Motor neuron (in vitro differentiated cells): ENCODE measurements around the gene ATF7. TPM values are rescaled to one million over a fixed set of nuclear protein-coding genes. Genes with fewer than 3 reads are reported as not detected.

ENCODE experiments used
- ATAC-seq, 8 experiments: fragments of 200-7000 bp; cut with Tn5 transposase; replicated peaks in 6 of 8; 2 replicates each; pipeline ENCODE4 v1.8.0; 2021; ENCODE audit warnings: mild to moderate bottlenecking in 8 of 8, moderate library complexity in 8 of 8
- H3K27ac ChIP-seq, 2 donors: fragments of 250-450 bp; sonication (Bioruptor Pico); 2 replicates each; pipeline ENCODE4 v1.9.0; 2021; ENCODE audit warnings: antibody characterized with exemption in 2 of 2, mild to moderate bottlenecking in 2 of 2, moderate library complexity in 1 of 2
- H3K4me1 ChIP-seq, 2 donors: fragments of 250-450 bp; sonication (Bioruptor Pico); replicated peaks in 1 of 2; 2 replicates each; pipeline ENCODE4 v1.6.1; 2021; ENCODE audit warnings: antibody characterized with exemption in 2 of 2, mild to moderate bottlenecking in 2 of 2, moderate library complexity in 1 of 2
- H3K4me3 ChIP-seq, 5 donors: fragments of 250-450 bp; sonication (Bioruptor Pico); 2 replicates each; pipeline ENCODE4 v1.9.0; 2021; ENCODE audit warnings: antibody characterized with exemption in 5 of 5, mild to moderate bottlenecking in 5 of 5, moderate library complexity in 4 of 5
- WGBS, 10 experiments: fragments of 450-650 bp; shearing (Covaris generic); methylation state at CpG; one replicate each; pipeline ENCODE4 v1.0.0; 2022; 5-methylcytosine and 5-hydroxymethylcytosine counted together
- in situ Hi-C, 9 experiments: fragments of 400-800 bp; cut with MboI; loops; one replicate each; pipeline ENCODE4 v1.15.0; 2021; ENCODE audit warnings: low sequenced_read_pairs in 9 of 9, low pct_unique_long_range_greater_than_20kb in 2 of 9; ENCODE audit not compliant: unreplicated experiment in 9 of 9
- total RNA-seq, 8 experiments: library from RNA; unstranded; fragments of 300-600 nt; gene quantifications; 2 replicates each; pipeline versions ENCODE4 v1.2.3 to v1.2.4, GENCODE V29; 2022

Gene ATF7
- total RNA-seq, 8 experiments from 2014 or later = 7.9 to 37.7 (median 12.5) TPM

DNA sequence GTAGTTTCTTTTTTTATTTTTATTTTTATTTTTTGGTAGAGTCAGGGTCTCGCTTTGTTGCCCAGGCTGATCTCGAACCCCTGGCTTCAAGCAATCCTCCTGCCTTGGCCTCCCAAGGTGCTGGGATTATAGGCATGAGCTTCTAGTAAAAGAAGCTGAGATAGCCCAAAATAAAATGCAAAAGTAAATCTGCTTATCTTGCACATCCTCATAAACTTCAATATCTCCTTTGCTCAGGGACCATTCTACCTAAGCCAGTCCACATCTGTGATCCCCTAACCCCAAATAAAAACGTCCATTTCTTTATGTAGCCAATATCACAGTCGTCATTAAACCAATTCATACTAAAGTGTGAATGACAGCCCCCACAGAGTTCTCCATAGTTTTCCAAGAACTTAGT lies 36.3 kb downstream of the ATF7 start:
- in situ Hi-C loops = no loop called here
- 83 to 100% (median 93%) methylated on average over 1 to 4 of the region's 4 CpGs for WGBS, 10 experiments
- Histone ChIP-seq H3K27ac (no peak overlapping the region), H3K4me3 (no peak overlapping the region), H3K4me1 (peaks cover 3 to 43% of the 10 kb centered on the region in 2 donors)
- ATAC-seq = no peak

DNA sequence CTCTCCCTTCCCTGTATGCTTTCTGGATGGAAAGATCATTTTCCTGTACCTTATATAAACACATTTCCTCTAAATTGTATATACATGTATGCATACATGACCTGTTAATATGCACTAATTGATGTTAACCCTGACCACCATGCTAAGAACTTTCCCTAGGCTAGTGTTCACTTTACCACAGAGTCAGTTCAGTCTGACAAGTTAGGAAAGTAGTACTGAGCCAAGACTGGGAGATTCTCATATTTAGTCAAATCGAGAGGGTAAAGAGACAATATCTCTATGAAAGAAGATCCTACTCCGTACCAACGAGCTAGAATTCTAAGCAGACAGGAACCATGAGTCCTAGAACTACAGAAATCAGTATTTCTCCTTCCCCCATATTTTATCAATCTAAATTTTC lies 36.8 kb downstream of the ATF7 start:
- no peak overlapping the region for H3K27ac ChIP-seq
- 75 to 100% (median 96%) methylated on average over 1 to 3 of the region's 3 CpGs for WGBS, 10 experiments

DNA sequence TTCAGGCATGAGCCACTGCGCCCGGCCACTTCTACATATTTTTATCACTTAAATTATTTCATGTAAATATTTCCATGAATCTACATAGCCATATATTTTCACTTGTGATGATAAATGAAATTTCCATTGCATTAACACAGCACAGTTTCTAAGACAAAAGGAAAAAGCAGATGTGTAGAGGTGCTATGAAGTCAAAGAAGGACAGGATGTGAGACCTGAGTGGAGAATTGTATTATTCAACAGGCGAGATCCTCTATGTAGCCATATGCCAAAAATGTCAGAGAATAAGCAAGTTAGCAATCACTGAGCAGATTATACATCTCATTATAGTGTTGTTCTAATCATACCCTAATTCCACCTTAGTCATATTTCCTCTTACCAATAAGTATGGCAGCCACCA lies 38.1 kb downstream of the ATF7 start:
- no peak overlapping the region for H3K4me3 ChIP-seq
- no peak overlapping the region for H3K27ac ChIP-seq
- in situ Hi-C loops = no loop called here

More for the DNA sequence above, 36.8 kb downstream of the ATF7 start:
- Histone ChIP-seq H3K4me1 (peaks cover 3 to 44% of the 10 kb centered on the region in 2 donors), H3K4me3 (no peak overlapping the region)
- ATAC-seq = no peak
- in situ Hi-C loops = no loop called here

DNA sequence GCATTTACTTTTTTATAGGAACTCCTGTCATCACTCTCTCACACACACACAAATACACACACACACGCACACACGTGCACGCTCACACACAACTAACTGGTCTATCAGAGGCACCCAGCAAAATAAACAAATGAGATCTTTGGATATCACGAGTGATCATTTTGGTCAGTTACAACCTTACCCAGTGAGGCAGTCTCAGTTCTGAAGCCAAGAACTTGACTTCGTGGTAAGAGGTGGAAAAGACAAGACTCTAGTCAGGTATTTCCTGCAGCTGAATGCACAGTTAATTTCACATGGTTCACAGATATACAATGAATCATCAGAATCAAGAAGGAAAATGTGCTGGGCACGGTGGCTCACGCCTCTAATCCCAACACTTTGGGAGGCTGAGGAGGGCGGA lies 39.4 kb downstream of the ATF7 start:
- Histone ChIP-seq H3K4me3 (no peak overlapping the region), H3K4me1 (peaks cover 0 to 27% of the 10 kb centered on the region in 2 donors), H3K27ac (no peak overlapping the region)
- WGBS, 10 experiments = 61 to 100% (median 93%) methylated on average over 1 to 8 of the region's 8 CpGs; no CpG with 5 or more reads in 1 of the 10 experiments
- no peak for ATAC-seq
- in situ Hi-C loops = no loop called here

More for the DNA sequence above, 38.1 kb downstream of the ATF7 start:
- peaks cover 0 to 32% of the 10 kb centered on the region in 2 donors for H3K4me1 ChIP-seq
- ATAC-seq = peak in 1 of 8 experiments; percentile 74
- WGBS, 10 experiments = 21 to 100% (median 82%) methylated on average over 1 to 3 of the region's 3 CpGs; no CpG with 5 or more reads in 3 of the 10 experiments

DNA sequence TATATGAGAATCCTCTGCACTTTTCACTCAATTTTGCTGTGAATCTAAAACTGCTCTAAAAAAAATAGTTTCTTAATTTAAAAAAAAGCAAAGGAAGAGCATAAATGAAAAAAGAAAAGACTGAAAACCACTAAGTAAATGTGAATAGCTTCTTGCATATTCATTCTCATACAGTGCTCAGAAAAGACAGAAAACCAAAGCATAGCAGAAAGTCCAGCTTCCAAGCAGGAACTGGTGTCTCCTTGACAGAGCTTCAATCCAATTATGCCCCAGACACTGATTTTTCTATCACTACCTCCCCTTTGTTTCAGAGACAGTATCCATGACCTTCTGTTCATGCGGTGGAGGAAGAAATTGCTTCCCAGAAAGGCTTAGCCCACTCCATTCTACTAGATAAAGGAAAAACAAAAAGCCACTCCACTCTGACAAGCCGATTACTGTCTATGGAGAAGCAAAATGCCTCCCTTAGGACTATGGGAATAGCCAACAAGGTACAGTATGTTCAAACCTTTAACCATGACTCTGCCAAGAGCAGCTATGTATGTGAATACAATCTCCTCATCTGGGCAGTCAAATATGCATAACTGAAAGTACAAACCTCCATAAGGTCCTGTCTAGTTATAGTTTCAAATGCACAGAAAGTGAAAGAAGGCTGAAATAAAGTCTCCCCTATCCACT lies 40.6 kb downstream of the ATF7 start:
- peak overlapping the region in 1 of 2 donors; percentile 55 for H3K27ac ChIP-seq
- WGBS, 10 experiments = 38 to 83% (median 52%) methylated on average over 1 to 2 of the region's 2 CpGs; no CpG with 5 or more reads in 1 of the 10 experiments
- peaks cover 0 to 15% of the 10 kb centered on the region in 2 donors for H3K4me1 ChIP-seq
- ATAC-seq = peak; percentile 45 to 73 (median 64)
- no peak overlapping the region for H3K4me3 ChIP-seq
- in situ Hi-C loops = no loop called here

DNA sequence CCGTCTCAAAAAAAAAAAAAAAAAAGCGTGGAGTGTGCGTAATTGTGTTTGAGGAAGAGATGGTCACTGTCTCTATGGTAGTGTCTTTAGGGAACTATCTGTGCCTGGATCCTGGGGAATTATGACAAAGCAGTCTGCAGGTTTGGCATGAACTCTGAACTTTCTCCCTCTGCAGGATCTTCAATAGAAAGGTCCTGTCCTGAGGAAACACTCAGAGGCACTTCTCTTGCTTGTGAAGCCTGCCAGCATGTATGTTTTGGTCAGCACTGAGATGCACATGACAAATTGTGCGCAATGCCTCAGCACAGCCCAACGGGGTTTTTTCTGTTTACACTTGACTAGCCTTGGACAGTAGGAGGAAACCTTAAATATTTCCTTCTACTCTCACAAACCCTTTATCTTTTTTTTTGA lies 46.6 kb downstream of the ATF7 start:
- 67 to 100% (median 91%) methylated on average over 1 to 5 of the region's 5 CpGs; no CpG with 5 or more reads in 3 of the 10 experiments for WGBS, 10 experiments
- in situ Hi-C loops = no loop called here
- no peak overlapping the region for H3K27ac ChIP-seq
- no peak overlapping the region for H3K4me3 ChIP-seq
- peaks cover 0 to 2% of the 10 kb centered on the region in 2 donors for H3K4me1 ChIP-seq
- ATAC-seq = no peak

DNA sequence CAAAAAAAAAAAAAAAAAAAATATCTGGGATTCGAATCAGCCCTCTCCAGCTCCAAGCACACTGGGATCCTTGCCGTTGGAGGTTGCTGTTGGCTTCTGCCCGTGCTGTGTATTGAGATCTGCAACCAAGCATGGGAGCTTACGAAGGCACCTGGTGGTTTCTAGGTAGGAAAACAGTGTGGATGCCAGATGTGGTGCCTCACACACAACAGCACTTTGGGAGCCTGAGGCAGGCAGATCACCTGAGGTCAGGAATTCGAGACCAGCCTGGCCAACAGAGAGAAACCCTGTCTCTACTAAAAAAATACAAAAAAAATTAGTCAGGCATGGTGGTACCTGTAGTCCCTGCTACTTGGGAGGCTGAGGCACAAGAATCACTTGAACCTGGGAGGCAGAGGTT lies 47.4 kb downstream of the ATF7 start:
- no peak for ATAC-seq
- no peak overlapping the region for H3K4me3 ChIP-seq
- WGBS, 10 experiments = 64 to 100% (median 91%) methylated on average over 1 to 5 of the region's 5 CpGs; no CpG with 5 or more reads in 2 of the 10 experiments
- H3K27ac ChIP-seq = no peak overlapping the region
- in situ Hi-C loops = no loop called here
- peaks cover 0 to 2% of the 10 kb centered on the region in 2 donors for H3K4me1 ChIP-seq

DNA sequence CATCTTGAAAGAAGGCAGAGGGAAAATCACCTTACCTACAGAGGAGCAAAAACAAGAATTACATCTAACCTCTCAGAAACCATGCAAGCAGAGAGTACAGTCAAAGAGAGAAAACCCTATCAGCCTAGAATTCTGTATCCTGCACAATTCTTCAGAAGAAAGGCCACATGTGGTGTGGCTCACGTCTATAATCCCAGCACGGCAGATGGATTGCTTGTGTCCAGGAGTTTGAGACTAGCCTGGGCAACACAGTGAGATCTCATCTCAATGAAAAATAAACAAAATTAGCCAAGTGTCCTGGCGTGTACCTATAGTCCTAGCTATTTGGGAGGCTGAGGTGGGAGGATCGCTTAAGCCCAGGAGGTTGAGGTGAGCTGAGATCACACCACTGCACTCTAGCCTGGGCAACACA lies 48.2 kb downstream of the ATF7 start:
- in situ Hi-C loops = no loop called here
- WGBS, 10 experiments = 75 to 100% (median 97%) methylated on average over 1 to 4 of the region's 4 CpGs
- Histone ChIP-seq H3K27ac (no peak overlapping the region), H3K4me3 (no peak overlapping the region), H3K4me1 (peaks cover 0 to 2% of the 10 kb centered on the region in 2 donors)
- ATAC-seq = no peak

DNA sequence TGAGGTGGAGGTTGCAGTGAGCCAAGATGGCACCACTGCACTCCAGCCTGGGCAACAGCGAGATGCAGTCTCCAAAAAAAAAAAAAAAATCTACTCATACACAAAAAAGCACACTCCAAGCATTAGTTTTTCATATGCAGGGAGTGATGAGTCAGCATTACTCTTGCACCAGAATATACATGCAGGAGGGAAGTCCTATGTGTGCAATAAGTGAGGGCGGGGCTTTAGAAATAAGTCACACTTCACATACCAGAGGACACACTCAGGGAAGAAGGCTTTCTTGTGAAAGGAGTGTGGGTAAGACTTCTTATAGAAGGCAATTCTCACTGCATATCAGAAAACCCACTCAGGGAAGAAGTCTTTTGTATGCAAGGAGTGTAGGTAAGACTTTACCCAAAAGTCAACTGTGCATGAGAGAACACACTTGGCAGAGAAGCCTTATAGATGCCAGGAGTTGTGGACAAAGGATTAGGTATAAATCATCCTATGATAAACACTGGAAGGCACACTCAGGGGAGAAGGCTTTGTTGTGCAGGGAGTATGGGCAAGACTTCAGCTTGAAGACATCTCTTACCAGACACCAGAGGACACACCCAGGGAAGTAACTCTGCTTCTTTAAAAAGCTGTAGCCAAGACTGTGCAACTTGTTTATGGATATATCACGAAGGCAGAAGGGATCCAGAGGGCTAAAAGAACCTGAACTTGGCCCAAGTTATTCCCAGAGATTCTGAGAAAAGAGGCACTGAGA lies 50.5 kb downstream of the ATF7 start:
- in situ Hi-C loops = no loop called here
- H3K4me3 ChIP-seq = no peak overlapping the region
- no peak overlapping the region for H3K27ac ChIP-seq
- ATAC-seq = peak in 6 of 8 experiments; percentile 18 to 96 (median 83)
- WGBS, 10 experiments = 0 to 88% (median 43%) methylated on average over 1 to 3 of the region's 3 CpGs; no CpG with 5 or more reads in 2 of the 10 experiments
- peaks cover 0 to 2% of the 10 kb centered on the region in 2 donors for H3K4me1 ChIP-seq

DNA sequence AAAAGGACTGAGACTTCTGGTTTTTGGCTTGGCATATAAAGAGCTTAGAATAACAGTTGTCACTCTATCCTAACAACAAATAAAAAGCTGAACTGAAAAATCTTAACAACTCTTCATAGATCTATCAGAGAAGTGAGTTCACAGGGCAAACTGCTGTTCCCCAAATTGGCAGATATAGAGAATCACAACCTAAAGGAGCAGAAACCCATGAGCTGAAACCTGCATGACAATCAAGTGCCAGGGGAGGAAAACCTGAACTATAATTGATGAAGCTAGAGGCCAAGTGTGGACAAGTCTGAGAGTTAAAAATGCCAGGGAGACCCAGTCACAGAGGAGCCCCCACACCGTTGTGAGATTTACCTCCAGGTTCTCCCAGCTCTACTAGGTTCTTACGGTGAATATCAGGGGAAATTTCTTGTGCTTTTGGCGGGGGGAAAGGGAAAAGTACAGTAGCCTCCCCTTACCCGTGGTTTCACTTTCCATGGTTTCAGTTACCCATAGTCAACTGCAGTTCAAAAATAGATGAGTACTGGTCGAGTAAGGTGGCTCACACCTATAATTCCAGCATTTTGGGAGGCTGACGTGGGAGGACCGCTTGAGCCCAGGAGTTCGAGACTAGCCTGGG lies 53.9 kb downstream of the ATF7 start:
- no peak for ATAC-seq
- 67 to 100% (median 91%) methylated on average over 1 to 8 of the region's 8 CpGs; no CpG with 5 or more reads in 2 of the 10 experiments for WGBS, 10 experiments
- no peak overlapping the region for H3K4me3 ChIP-seq
- H3K27ac ChIP-seq = no peak overlapping the region
- peaks cover 0 to 2% of the 10 kb centered on the region in 2 donors for H3K4me1 ChIP-seq
- in situ Hi-C loops = no loop called here

DNA sequence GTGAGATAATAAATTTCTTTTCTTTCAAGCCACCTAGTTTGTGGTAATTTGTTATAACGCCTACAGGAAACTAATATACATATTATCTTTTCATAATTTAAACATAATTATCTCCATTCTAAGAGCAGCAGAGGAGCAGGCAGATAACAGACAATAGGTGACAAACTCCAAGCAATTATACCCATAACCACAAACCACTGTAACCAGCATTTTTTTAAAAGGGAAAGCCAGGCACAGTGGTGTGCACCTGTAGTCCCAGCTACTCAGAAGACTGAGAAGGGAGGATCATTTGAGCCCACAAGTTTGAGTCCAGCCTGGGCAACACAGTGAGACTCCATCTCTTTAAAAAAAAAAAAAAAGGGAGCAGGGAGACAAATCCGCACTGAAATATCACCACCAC lies 54.9 kb downstream of the ATF7 start:
- peaks cover 0 to 2% of the 10 kb centered on the region in 2 donors for H3K4me1 ChIP-seq
- 50 to 100% (median 93%) methylated on average over 1 to 2 of the region's 2 CpGs for WGBS, 10 experiments
- no peak for ATAC-seq
- H3K4me3 ChIP-seq = no peak overlapping the region
- in situ Hi-C loops = no loop called here
- H3K27ac ChIP-seq = no peak overlapping the region

DNA sequence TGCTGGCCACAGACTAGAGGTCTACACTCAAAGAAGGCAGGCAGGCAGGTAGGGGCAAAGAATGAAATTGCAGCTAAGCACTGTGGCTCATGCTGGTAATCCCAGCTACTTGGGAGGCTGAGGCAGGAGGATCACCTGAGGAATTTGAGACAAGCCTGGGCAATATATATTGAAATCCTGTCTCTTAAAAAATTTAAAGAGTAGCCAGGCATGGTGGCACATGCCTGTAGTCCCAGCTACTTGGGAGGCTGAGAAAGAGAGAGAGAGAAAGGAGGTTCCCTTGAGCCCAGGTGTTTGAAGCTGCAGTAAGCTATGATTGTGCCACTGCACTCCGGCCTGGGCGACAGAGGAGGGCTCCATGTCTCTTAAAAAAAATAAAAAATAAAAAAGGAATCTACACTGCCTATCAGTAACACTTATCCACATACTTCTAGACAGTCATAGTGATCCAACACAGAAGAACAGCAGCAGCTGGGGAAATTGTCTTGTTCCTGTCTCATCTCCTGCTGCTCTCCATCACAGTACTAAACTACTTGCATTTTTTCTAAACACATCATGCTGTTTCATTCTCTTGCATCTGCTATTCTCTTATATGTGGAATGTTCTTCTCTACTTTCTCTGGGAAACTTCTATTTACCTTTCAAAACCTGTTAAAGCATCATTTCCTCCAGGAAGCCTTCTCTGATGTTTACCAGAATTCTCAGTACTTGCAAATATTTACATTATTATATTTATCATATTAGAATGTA lies 57.2 kb downstream of the ATF7 start:
- 75 to 92% (median 85%) methylated on average over 1 to 2 of the region's 2 CpGs; no CpG with 5 or more reads in 4 of the 10 experiments for WGBS, 10 experiments
- Histone ChIP-seq H3K4me3 (no peak overlapping the region), H3K27ac (no peak overlapping the region), H3K4me1 (peaks cover 0 to 2% of the 10 kb centered on the region in 2 donors)
- peak in 2 of 8 experiments; percentile 34 to 68 for ATAC-seq
- in situ Hi-C loops = no loop called here
